GM12864 (cell line): Measurements from ENCODE around the gene MBD5.

Experiments used
- DNase-seq: peaks from one replicate; pipeline ENCODE4 v3.0.0-alpha.2; 2011; ENCODE audit warnings: low read depth
- H3K4me3 ChIP-seq: 2 replicates; pipeline ENCODE4 v1.5.1; 2011; ENCODE audit warnings: mild to moderate bottlenecking, low read depth, low read length, control low read depth
- TF ChIP-seq, protein P1 (sequence below): IDR thresholded peaks from 2 replicates; pipeline ENCODE4 v1.5.1; 2011; ENCODE audit warnings: low read depth, mild to moderate bottlenecking, moderate library complexity, low read length, control low read depth, inconsistent platforms; ENCODE audit errors: missing control alignments

The MBD5 gene

GRCh38 chr2:148402786-148403185, 381.9 kb downstream of the MBD5 start:
- H3K4me3 ChIP-seq = no peak overlapping the region
- DNase-seq = no peak
- TF ChIP-seq, protein P1, sequence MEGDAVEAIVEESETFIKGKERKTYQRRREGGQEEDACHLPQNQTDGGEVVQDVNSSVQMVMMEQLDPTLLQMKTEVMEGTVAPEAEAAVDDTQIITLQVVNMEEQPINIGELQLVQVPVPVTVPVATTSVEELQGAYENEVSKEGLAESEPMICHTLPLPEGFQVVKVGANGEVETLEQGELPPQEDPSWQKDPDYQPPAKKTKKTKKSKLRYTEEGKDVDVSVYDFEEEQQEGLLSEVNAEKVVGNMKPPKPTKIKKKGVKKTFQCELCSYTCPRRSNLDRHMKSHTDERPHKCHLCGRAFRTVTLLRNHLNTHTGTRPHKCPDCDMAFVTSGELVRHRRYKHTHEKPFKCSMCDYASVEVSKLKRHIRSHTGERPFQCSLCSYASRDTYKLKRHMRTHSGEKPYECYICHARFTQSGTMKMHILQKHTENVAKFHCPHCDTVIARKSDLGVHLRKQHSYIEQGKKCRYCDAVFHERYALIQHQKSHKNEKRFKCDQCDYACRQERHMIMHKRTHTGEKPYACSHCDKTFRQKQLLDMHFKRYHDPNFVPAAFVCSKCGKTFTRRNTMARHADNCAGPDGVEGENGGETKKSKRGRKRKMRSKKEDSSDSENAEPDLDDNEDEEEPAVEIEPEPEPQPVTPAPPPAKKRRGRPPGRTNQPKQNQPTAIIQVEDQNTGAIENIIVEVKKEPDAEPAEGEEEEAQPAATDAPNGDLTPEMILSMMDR = no peak

DNA sequence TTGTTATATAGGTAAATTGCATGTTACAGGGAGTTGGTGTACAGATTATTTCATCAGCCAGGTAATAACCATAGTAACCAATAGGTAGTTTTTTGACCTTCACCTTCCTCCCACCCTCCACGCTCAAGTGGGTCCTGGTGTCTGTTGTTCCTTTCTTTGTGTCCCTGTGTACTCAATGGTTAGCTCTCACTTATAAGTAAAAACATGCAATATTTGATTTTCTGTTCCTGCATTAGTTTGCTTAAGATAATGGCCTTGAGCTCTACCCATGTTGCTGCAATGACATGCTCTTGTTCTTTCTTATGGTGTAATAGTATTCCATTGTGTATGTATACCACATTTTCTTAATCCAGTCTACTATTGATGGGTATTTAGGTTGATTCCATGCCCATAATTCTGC, 390.0 kb downstream of the MBD5 start:
- DNase-seq = no peak
- TF ChIP-seq, protein P1 = no peak
- no peak overlapping the region for H3K4me3 ChIP-seq

DNA sequence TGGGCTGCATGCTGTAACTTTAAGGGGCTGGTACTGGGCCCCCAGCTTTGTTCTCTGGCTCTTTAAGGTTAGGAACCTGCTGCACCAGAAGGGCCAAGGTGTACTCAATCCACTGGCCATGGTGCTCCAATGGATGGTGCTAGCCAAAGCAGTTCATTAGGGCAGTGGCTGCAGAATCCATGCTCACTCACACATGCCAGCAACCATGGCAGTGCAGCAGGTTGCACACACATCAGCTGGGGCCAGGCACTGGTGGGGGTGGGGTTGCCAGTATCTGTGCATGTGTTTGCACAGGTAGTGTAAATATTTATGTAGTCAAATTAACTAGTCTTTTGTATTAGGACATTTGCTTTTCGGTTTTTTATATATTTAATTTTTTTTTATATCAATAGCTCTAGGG, 395.4 kb downstream of the MBD5 start:
- TF ChIP-seq, protein P1 = no peak
- no peak for DNase-seq
- no peak overlapping the region for H3K4me3 ChIP-seq

DNA sequence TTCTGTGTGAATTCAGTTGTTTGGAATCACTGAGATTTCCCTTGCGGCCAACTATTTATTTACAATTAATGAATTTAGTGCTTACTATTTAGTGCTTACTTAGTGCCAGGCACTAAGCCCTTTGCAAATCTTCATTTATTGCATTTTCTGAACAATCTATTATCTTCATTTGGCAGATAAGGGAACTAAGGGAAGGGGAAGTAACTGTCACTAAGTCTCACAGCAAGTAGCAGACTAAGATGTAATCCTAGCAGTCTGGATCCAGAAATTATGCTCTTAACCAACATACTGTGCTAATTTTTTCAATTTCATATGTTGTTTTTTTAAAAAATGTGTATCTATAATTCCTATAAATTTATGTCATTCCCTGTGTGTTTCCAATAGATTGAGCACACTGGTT, 409.2 kb downstream of the MBD5 start:
- TF ChIP-seq, protein P1 = no peak
- no peak for DNase-seq
- no peak overlapping the region for H3K4me3 ChIP-seq

DNA sequence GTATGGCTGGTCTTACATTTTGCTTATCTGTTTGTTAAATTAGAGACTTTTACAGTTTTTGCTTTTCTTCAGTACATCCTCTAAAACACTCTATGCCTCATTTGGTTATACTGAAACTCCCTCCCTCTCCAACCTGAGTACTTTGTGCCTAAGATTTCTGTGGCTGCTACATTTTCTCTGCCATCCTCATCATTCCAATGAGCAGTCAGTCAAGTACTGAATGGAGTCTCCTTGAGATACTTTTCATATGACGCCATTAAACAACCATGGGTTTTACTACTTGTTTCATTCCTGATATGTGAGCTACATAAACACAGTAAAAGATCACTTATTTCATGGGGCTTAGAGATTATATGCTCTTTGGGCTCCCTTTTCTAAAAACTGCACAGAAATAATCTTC, 427.0 kb downstream of the MBD5 start:
- TF ChIP-seq, protein P1 = no peak
- H3K4me3 ChIP-seq = no peak overlapping the region
- DNase-seq = no peak

DNA sequence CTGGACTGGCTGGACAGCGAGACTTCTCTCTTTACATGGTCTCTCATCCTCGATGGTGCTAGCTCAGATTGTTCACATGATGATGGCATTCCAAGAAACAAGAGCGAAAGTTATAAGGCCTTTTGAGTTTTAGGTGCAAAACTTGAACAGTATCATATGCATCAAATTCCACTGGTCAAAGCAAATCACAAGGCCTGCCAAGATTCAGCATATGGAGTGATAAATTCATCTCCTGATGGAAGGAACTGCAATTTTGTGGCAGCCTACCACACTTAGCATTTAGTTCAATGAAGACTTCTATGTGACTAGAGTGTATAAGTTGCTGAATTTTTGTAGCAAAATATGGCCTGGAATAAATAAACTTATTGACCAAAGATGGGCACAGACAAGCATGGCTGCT, 429.6 kb downstream of the MBD5 start:
- DNase-seq = no peak
- no peak overlapping the region for H3K4me3 ChIP-seq
- TF ChIP-seq, protein P1 = no peak

- H3K4me3 ChIP-seq = no peak overlapping the region
- DNase-seq = no peak
- TF ChIP-seq, protein P1 = no peak
Measured at GRCh38 chr2:148451046-148451445, 430.2 kb downstream of the MBD5 start.
